Epidermal melanocyte (primary cell): ENCODE data around the gene GLTP.

ENCODE experiments used
- DNase-seq: peaks from one replicate; pipeline ENCODE4 v3.0.0; 2011; ENCODE audit warnings: low spot score; ENCODE audit not compliant: insufficient read length

GLTP gene

GRCh38 chr12:109822951-109823411 is 57.4 kb downstream of the GLTP start:
- DNase-seq, result no peak

GRCh38 chr12:109822416-109822815 is 57.9 kb downstream of the GLTP start:
- DNase-seq, result no peak

- DNase-seq, result no peak
These were observed 58.4 kb downstream of the GLTP start for GRCh38 chr12:109821968-109822367.

- no peak for DNase-seq
These were observed 59.4 kb downstream of the GLTP start for GRCh38 chr12:109820816-109821381.

GRCh38 chr12:109818905-109819500 is 61.3 kb downstream of the GLTP start:
- peak; percentile 96 for DNase-seq

GRCh38 chr12:109818253-109818652 is 62.1 kb downstream of the GLTP start:
- no peak for DNase-seq

- no peak for DNase-seq
These were observed 62.6 kb downstream of the GLTP start for GRCh38 chr12:109817627-109818231.

- DNase-seq, result no peak
These were observed 63.5 kb downstream of the GLTP start for GRCh38 chr12:109816870-109817269.

- DNase-seq, result no peak
These were observed 64.4 kb downstream of the GLTP start for GRCh38 chr12:109815757-109816617.

- DNase-seq, result no peak
These were observed 65.1 kb downstream of the GLTP start for GRCh38 chr12:109815225-109815624.

- no peak for DNase-seq
These were observed 65.7 kb downstream of the GLTP start for GRCh38 chr12:109814600-109815150.

- no peak for DNase-seq
These were observed 66.4 kb downstream of the GLTP start for GRCh38 chr12:109813810-109814416.

- DNase-seq, result no peak
These were observed 68.7 kb downstream of the GLTP start for GRCh38 chr12:109811624-109811995.

GRCh38 chr12:109810954-109811623 is 69.3 kb downstream of the GLTP start:
- no peak for DNase-seq

- DNase-seq, result no peak
These were observed 71.3 kb downstream of the GLTP start for GRCh38 chr12:109808876-109809646.

- no peak for DNase-seq
These were observed 72.2 kb downstream of the GLTP start for GRCh38 chr12:109807954-109808643.

GRCh38 chr12:109804820-109805761 is 75.2 kb downstream of the GLTP start:
- peak; percentile 75 for DNase-seq

- DNase-seq, result no peak
These were observed 76.7 kb downstream of the GLTP start for GRCh38 chr12:109803678-109804077.
